PC-9 (cell line): ENCODE data around the gene LGALS1. TPM values are rescaled to one million over a fixed set of nuclear protein-coding genes. Genes with fewer than 3 reads are reported as not detected.

ENCODE experiments used
- BruUV-seq: library from RNA; stranded (reverse); fragments of 400-500 nt; replicated peaks from 2 replicates; lab custom pipeline; 2021; lab: Mats Ljungman, UMichigan
- CTCF ChIA-PET: fragments of 300-600 bp; sonication (Branson Sonifier 250); formaldehyde crosslinking; loops from one replicate; lab custom pipeline; 2022; ENCODE audit warnings: antibody characterized with exemption; lab: Charles Lee
- POLR2A ChIA-PET: fragments of 300-600 bp; sonication (Branson Sonifier 250); formaldehyde crosslinking; loops from one replicate; lab custom pipeline; 2022; ENCODE audit warnings: antibody characterized with exemption; ENCODE audit not compliant: unreplicated experiment; lab: Charles Lee
- DNase-seq, 2 experiments: peaks; one replicate each; pipeline versions ENCODE4 v3.0.0 to v3.0.0-alpha.2; 2015 to 2022; ENCODE audit warnings: mixed read lengths in 1 of 2
- H2AFZ ChIP-seq: fragments of 200-600 bp; sonication (generic); 2 replicates; pipeline ENCODE4 v1.8.1; 2017; ENCODE audit warnings: antibody characterized with exemption
- H3F3A ChIP-seq: fragments of 200-600 bp; sonication (generic); 2 replicates; pipeline ENCODE4 v1.8.1; 2017; ENCODE audit warnings: antibody characterized with exemption, mild to moderate bottlenecking, low read depth; ENCODE audit not compliant: insufficient read depth
- H3K27ac ChIP-seq: fragments of 200-600 bp; sonication (generic); 2 replicates; pipeline ENCODE4 v1.6.1; 2016; ENCODE audit warnings: mixed run types
- H3K27me3 ChIP-seq: fragments of 200-600 bp; sonication (generic); 2 replicates; pipeline ENCODE4 v1.6.1; 2016; ENCODE audit warnings: low read depth, mixed run types; ENCODE audit not compliant: insufficient read depth
- H3K36me3 ChIP-seq: fragments of 200-600 bp; sonication (generic); 2 replicates; pipeline ENCODE4 v1.6.1; 2016; ENCODE audit warnings: low read depth, mixed run types
- H3K4me1 ChIP-seq: fragments of 200-600 bp; sonication (generic); replicated peaks from 2 replicates; pipeline ENCODE4 v1.6.1; 2016; ENCODE audit warnings: mixed run types; ENCODE audit not compliant: insufficient read depth
- H3K4me2 ChIP-seq: fragments of 200-600 bp; sonication (generic); 2 replicates; pipeline ENCODE4 v1.6.1; 2017; ENCODE audit warnings: mixed run types
- H3K4me3 ChIP-seq: fragments of 200-600 bp; sonication (generic); 2 replicates; pipeline ENCODE4 v1.6.1; 2016; ENCODE audit warnings: mixed run types
- H3K79me2 ChIP-seq: fragments of 200-600 bp; sonication (generic); 2 replicates; pipeline ENCODE4 v1.6.1; 2017; ENCODE audit warnings: low read depth, mixed run types
- H3K9me2 ChIP-seq: fragments of 200-600 bp; sonication (generic); 2 replicates; pipeline ENCODE4 v1.8.1; 2017; ENCODE audit warnings: mild to moderate bottlenecking; ENCODE audit not compliant: insufficient read depth
- H3K9me3 ChIP-seq: fragments of 200-600 bp; sonication (generic); 2 replicates; pipeline ENCODE4 v1.8.1; 2016; ENCODE audit warnings: low read depth; ENCODE audit not compliant: insufficient read depth
- H4K20me1 ChIP-seq: fragments of 200-600 bp; sonication (generic); 2 replicates; pipeline ENCODE4 v1.8.1; 2017; ENCODE audit not compliant: insufficient read depth
- CTCF ChIP-seq: fragments of 200-600 bp; sonication (generic); conservative IDR thresholded peaks from 2 replicates; pipeline ENCODE4 v1.6.1; 2017; ENCODE audit warnings: mixed run types, antibody characterized with exemption, mild to moderate bottlenecking, moderate library complexity
- EZH2 ChIP-seq: fragments of 200-600 bp; sonication (generic); IDR thresholded peaks from 2 replicates; pipeline ENCODE4 v1.8.0; 2017; ENCODE audit warnings: antibody characterized with exemption, low read depth
- intact Hi-C: fragments of 100-400 bp; cut with micrococcal nuclease; formaldehyde crosslinking; loops from one replicate; pipeline ENCODE4 v1.10.0; 2022; ENCODE audit not compliant: unreplicated experiment
- total RNA-seq: library from RNA; stranded (reverse); gene quantifications from 2 replicates; pipeline ENCODE4 v1.2.3, GENCODE V29; 2021

Gene LGALS1
- total RNA-seq, 1 experiment from 2014 or later: 791 TPM

- TF ChIP-seq CTCF: no peak
- ChIA-PET POLR2A (interaction anchor here (0.7 kb wide), 1 partner anchor 10 kb away, joined by 4 read pairs; no protein-coding TSS in a partner anchor), CTCF (interaction anchor here (0.6 kb wide), 1 partner anchor 60 kb away, joined by 7 read pairs; no protein-coding TSS in a partner anchor)
- Histone ChIP-seq H3K27me3 (no peaks in the 10 kb centered on the region), H3K4me1 (peaks cover 25% of the 10 kb centered on the region), H3K27ac (no peak overlapping the region), H3K36me3 (no peaks in the 10 kb centered on the region), H2AFZ (no peak overlapping the region), H3F3A (peaks cover 18% of the 10 kb centered on the region), H3K79me2 (no peaks in the 10 kb centered on the region), H3K9me2 (no peaks in the 10 kb centered on the region), H3K9me3 (no peaks in the 10 kb centered on the region), H3K4me2 (peak overlapping the region; percentile 71), H3K4me3 (no peak overlapping the region), H4K20me1 (no peaks in the 10 kb centered on the region)
- no peak for DNase-seq
- no TSS peak for BruUV-seq
- intact Hi-C loops: no loop called here
Observed at GRCh38 chr22:37711490-37711889, 36.1 kb downstream of the LGALS1 start.

GRCh38 chr22:37713761-37714160 lies 38.3 kb downstream of the LGALS1 start:
- Histone ChIP-seq H4K20me1 (no peaks in the 10 kb centered on the region), H3K9me3 (no peaks in the 10 kb centered on the region), H3K27me3 (no peaks in the 10 kb centered on the region), H3K36me3 (no peaks in the 10 kb centered on the region), H3K27ac (no peak overlapping the region), H3K4me1 (peaks cover 32% of the 10 kb centered on the region), H2AFZ (no peak overlapping the region), H3K4me3 (no peak overlapping the region), H3K4me2 (no peak overlapping the region), H3K9me2 (no peaks in the 10 kb centered on the region), H3F3A (peaks cover 20% of the 10 kb centered on the region), H3K79me2 (no peaks in the 10 kb centered on the region)
- POLR2A ChIA-PET: no interaction called here
- CTCF ChIA-PET: no interaction called here
- no TSS peak for BruUV-seq
- TF ChIP-seq EZH2 (no peak), CTCF (no peak)
- DNase-seq: no peak
- intact Hi-C loops: no loop called here

- Histone ChIP-seq H3K4me1 (peaks cover 32% of the 10 kb centered on the region), H3K27ac (no peak overlapping the region), H3F3A (peaks cover 24% of the 10 kb centered on the region), H3K9me3 (no peaks in the 10 kb centered on the region), H3K27me3 (no peaks in the 10 kb centered on the region), H3K4me3 (no peak overlapping the region), H3K36me3 (no peaks in the 10 kb centered on the region), H3K4me2 (no peak overlapping the region), H3K9me2 (no peaks in the 10 kb centered on the region), H3K79me2 (no peaks in the 10 kb centered on the region), H2AFZ (no peak overlapping the region), H4K20me1 (no peaks in the 10 kb centered on the region)
- ChIA-PET CTCF (no interaction called here), POLR2A (no interaction called here)
- TF ChIP-seq EZH2: no peak
- no peak for TF ChIP-seq CTCF
- BruUV-seq: no TSS peak
- DNase-seq: no peak
- intact Hi-C loops: no loop called here
Observed at GRCh38 chr22:37714634-37715033, 39.2 kb downstream of the LGALS1 start.
